HCT116 (cell line): ENCODE measurements around the gene RAB36. TPM values are rescaled to one million over a fixed set of nuclear protein-coding genes. Genes with fewer than 3 reads are reported as not detected.

Experiments
- ATAC-seq: fragments of 200-7000 bp; cut with Tn5 transposase; 2 replicates; pipeline ENCODE4 v1.9.1; 2020; ENCODE audit warnings: mild to moderate bottlenecking, moderate library complexity
- BruUV-seq: library from RNA; stranded (reverse); fragments of 400-500 nt; replicated peaks from 2 replicates; lab custom pipeline; 2021; lab: Mats Ljungman, UMichigan
- CTCF ChIA-PET: fragments of 300-600 bp; sonication (Branson Sonifier 250); formaldehyde crosslinking; loops from one replicate; lab custom pipeline; 2021; ENCODE audit warnings: antibody characterized with exemption; lab: Charles Lee
- POLR2A ChIA-PET: fragments of 300-600, 350-600 bp; sonication (Branson Sonifier 250); formaldehyde crosslinking; loops from one replicate; lab custom pipeline; 2021; ENCODE audit warnings: antibody characterized with exemption; lab: Charles Lee
- RAD21 ChIA-PET, 2 experiments: fragments of 300-600 bp; sonication (Branson Sonifier 250); formaldehyde crosslinking; loops; one replicate each; lab custom pipeline; 2023; ENCODE audit warnings: low total read pairs in 2 of 2; ENCODE audit not compliant: uncharacterized antibody in 2 of 2, unreplicated experiment in 2 of 2, low non-redundant PET in 1 of 2; lab: Charles Lee
- DNase-seq: peaks from one replicate; pipeline ENCODE4 v3.0.0-alpha.2; 2010; ENCODE audit warnings: low read depth, low spot score
- H2AFZ ChIP-seq: fragments of 200-600 bp; shearing (Covaris generic), sonication (generic); 2 replicates; pipeline ENCODE4 v1.6.1; 2017; ENCODE audit warnings: low read depth, mixed run types, mixed read lengths, antibody characterized with exemption, low read length; ENCODE audit not compliant: poor library complexity, severe bottlenecking
- H3K27ac ChIP-seq: 2 replicates; pipeline ENCODE4 v1.5.1; 2012; ENCODE audit warnings: low read depth, low read length
- H3K27me3 ChIP-seq: fragments of 200-600 bp; sonication (generic); 2 replicates; pipeline ENCODE4 v1.6.1; 2016; ENCODE audit warnings: mixed run types, low read length, mixed read lengths; ENCODE audit not compliant: insufficient read depth
- H3K36me3 ChIP-seq, 2 experiments: fragments of 200-500 bp in 1 of 2; fragments of 200-600 bp in 1 of 2; sonication (Bioruptor generic) in 1 of 2; sonication (generic) in 1 of 2; 2 replicates each; pipeline versions ENCODE4 v1.5.1 to v1.6.1; 2014 to 2016; ENCODE audit warnings: low read length in 2 of 2, inconsistent platforms in 1 of 2, mixed read lengths in 1 of 2, mixed run types in 1 of 2; ENCODE audit not compliant: insufficient read depth in 2 of 2, control insufficient read depth in 1 of 2
- H3K4me1 ChIP-seq, 2 experiments: fragments of 200-600 bp in 1 of 2; sonication (generic) in 1 of 2; 2 replicates each; pipeline versions ENCODE4 v1.5.1 to v1.6.1; 2012 to 2017; ENCODE audit warnings: low read length in 2 of 2, inconsistent platforms in 1 of 2, mild to moderate bottlenecking in 1 of 2, mixed read lengths in 1 of 2, mixed run types in 1 of 2, moderate library complexity in 1 of 2; ENCODE audit not compliant: insufficient read depth in 2 of 2, control insufficient read depth in 1 of 2
- H3K4me2 ChIP-seq: fragments of 200-600 bp; sonication (generic); 2 replicates; pipeline ENCODE4 v1.6.1; 2017; ENCODE audit warnings: mixed run types, low read length, mixed read lengths
- H3K4me3 ChIP-seq, 2 experiments: fragments of 200-600 bp in 1 of 2; sonication (generic) in 1 of 2; replicated peaks in 1 of 2; 2 replicates each; pipeline ENCODE4 v1.5.1; 2011 to 2016; ENCODE audit warnings: low read length in 2 of 2, control low read depth in 1 of 2, low read depth in 1 of 2, mild to moderate bottlenecking in 1 of 2, mixed read lengths in 1 of 2, mixed run types in 1 of 2
- H3K79me2 ChIP-seq: fragments of 200-600 bp; sonication (generic); 2 replicates; pipeline ENCODE4 v1.6.1; 2017; ENCODE audit warnings: mild to moderate bottlenecking, mixed run types, low read length, moderate library complexity, mixed read lengths; ENCODE audit not compliant: insufficient read depth
- H3K9ac ChIP-seq: fragments of 200-600 bp; sonication (generic); 2 replicates; pipeline ENCODE4 v1.6.1; 2016; ENCODE audit warnings: low read length, mixed read lengths
- H3K9me2 ChIP-seq: fragments of 200-600 bp; sonication (generic), shearing (Covaris generic); 2 replicates; pipeline ENCODE4 v1.6.1; 2017; ENCODE audit warnings: mixed run types, mild to moderate bottlenecking, moderate library complexity; ENCODE audit not compliant: insufficient read depth
- H3K9me3 ChIP-seq, 2 experiments: fragments of 200-500 bp in 1 of 2; fragments of 200-600 bp in 1 of 2; sonication (Bioruptor generic) in 1 of 2; sonication (generic) in 1 of 2; 2 replicates each; pipeline ENCODE4 v1.6.1; 2014 to 2017; ENCODE audit warnings: low read length in 2 of 2, mixed read lengths in 2 of 2, inconsistent platforms in 1 of 2, low read depth in 1 of 2, mild to moderate bottlenecking in 1 of 2, mixed run types in 1 of 2, moderate library complexity in 1 of 2; ENCODE audit not compliant: control insufficient read depth in 1 of 2, insufficient read depth in 1 of 2
- H4K20me1 ChIP-seq: fragments of 200-600 bp; sonication (generic), shearing (Covaris generic); 2 replicates; pipeline ENCODE4 v1.6.1; 2017; ENCODE audit warnings: mixed run types, mild to moderate bottlenecking, moderate library complexity; ENCODE audit not compliant: insufficient read depth
- CBX3 ChIP-seq: IDR thresholded peaks from 2 replicates; pipeline ENCODE4 v1.6.1; 2012; ENCODE audit warnings: low read depth
- CEBPB ChIP-seq: IDR thresholded peaks from 2 replicates; pipeline ENCODE4 v1.6.1; 2012; ENCODE audit warnings: low read depth
- EGR1 ChIP-seq: IDR thresholded peaks from 2 replicates; pipeline ENCODE4 v1.6.1; 2012; ENCODE audit warnings: low read depth
- EZH2phosphoT487 ChIP-seq: fragments of 200-600 bp; IDR thresholded peaks from 2 replicates; pipeline ENCODE4 v1.6.1; 2018; ENCODE audit warnings: antibody characterized with exemption, borderline replicate concordance
- FOSL1 ChIP-seq: IDR thresholded peaks from 2 replicates; pipeline ENCODE4 v1.6.1; 2012; ENCODE audit warnings: low read depth
- POLR2AphosphoS5 ChIP-seq: IDR thresholded peaks from 2 replicates; pipeline ENCODE4 v1.6.1; 2011; ENCODE audit warnings: mild to moderate bottlenecking, low read depth, low read length, moderate library complexity
- TCF7L2 ChIP-seq: IDR thresholded peaks from 2 replicates; pipeline ENCODE4 v1.7.0; 2011; ENCODE audit warnings: borderline replicate concordance, inconsistent platforms; ENCODE audit not compliant: insufficient read depth, insufficient read length; ENCODE audit errors: extremely low read depth
- YY1 ChIP-seq: IDR thresholded peaks from 2 replicates; pipeline ENCODE4 v1.6.1; 2011; ENCODE audit warnings: low read length, low read depth, moderate library complexity, mild to moderate bottlenecking; ENCODE audit not compliant: insufficient replicate concordance; ENCODE audit errors: extremely low read depth
- ZFX ChIP-seq: fragments of 450-650 bp; IDR thresholded peaks from 2 replicates; pipeline ENCODE4 v1.6.1; 2017
- intact Hi-C: fragments of 100-400 bp; cut with micrococcal nuclease; formaldehyde crosslinking; loops from 2 replicates; pipeline ENCODE4 v1.10.0; 2022
- total RNA-seq: library from RNA; stranded (reverse); gene quantifications from one replicate; pipeline ENCODE4 v1.2.1, GENCODE V29; 2021; ENCODE audit not compliant: unreplicated experiment
- TF ChIP-seq, protein P1 (sequence below): IDR thresholded peaks from 2 replicates; pipeline ENCODE4 v1.6.1; 2012
- TF ChIP-seq, protein P2 (sequence below), 3 experiments: fragments of 200-600 bp in 1 of 3; sonication (generic) in 1 of 3; IDR thresholded peaks in 2 of 3; conservative IDR thresholded peaks in 1 of 3; 2 replicates each; pipeline ENCODE4 v1.5.1; 2012 to 2017; ENCODE audit warnings: low read depth in 2 of 3, low read length in 2 of 3, antibody characterized with exemption in 1 of 3, borderline replicate concordance in 1 of 3, control low read depth in 1 of 3, mild to moderate bottlenecking in 1 of 3, mixed read lengths in 1 of 3, mixed run types in 1 of 3, moderate library complexity in 1 of 3; ENCODE audit not compliant: insufficient read depth in 1 of 3
- TF ChIP-seq, protein P3 (sequence below): IDR thresholded peaks from 2 replicates; pipeline ENCODE4 v1.6.1; 2012; ENCODE audit warnings: low read depth

RAB36 gene
- total RNA-seq, 1 experiment from 2014 or later: 6.1 TPM

DNA sequence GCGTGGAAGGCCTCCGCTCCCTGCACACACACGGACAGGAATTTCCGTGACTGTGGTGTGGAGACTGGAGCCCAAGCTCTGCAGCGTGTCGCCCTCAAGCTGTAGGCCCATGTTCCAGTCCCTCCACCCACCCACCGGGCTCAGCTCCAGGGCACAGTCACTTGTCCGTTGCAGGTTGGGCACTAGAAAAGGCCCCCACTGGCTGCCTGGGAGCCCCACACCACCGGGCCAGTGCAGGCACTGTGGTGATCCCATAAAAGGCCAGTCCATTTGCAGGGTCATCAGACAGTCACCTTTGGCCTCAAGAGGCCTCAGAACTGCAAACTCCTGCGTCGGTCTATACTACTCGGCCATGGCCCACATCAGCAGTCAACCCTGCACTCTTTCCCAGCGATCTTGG, 16.3 kb downstream of the RAB36 start:
- Histone ChIP-seq H3K9me3 (no peaks in the 10 kb centered on the region), H3K4me1 (no peaks in the 10 kb centered on the region), H3K4me2 (no peak overlapping the region), H3K9ac (no peak overlapping the region)
- no peak for ATAC-seq
- ChIA-PET RAD21 (no interaction called here), CTCF (no interaction called here)
- TF ChIP-seq YY1 (no peak), CEBPB (no peak), TCF7L2 (no peak), POLR2AphosphoS5 (no peak)
- TF ChIP-seq, protein P1, sequence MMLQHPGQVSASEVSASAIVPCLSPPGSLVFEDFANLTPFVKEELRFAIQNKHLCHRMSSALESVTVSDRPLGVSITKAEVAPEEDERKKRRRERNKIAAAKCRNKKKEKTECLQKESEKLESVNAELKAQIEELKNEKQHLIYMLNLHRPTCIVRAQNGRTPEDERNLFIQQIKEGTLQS: no peak
- TF ChIP-seq, all 23 proteins: peak for 0
- intact Hi-C loops: no loop called here
- no peaks in the 10 kb centered on the region for H3K27me3 ChIP-seq
- no peaks in the 10 kb centered on the region for H3K36me3 ChIP-seq
- POLR2A ChIA-PET: no interaction called here
- no peaks in the 10 kb centered on the region for H4K20me1 ChIP-seq
- no TSS peak for BruUV-seq
- H2AFZ ChIP-seq: no peak overlapping the region
- no peaks in the 10 kb centered on the region for H3K79me2 ChIP-seq
- no peak for DNase-seq
- H3K9me2 ChIP-seq: no peaks in the 10 kb centered on the region
- no peak overlapping the region for H3K27ac ChIP-seq
- H3K4me3 ChIP-seq: no peak overlapping the region

DNA sequence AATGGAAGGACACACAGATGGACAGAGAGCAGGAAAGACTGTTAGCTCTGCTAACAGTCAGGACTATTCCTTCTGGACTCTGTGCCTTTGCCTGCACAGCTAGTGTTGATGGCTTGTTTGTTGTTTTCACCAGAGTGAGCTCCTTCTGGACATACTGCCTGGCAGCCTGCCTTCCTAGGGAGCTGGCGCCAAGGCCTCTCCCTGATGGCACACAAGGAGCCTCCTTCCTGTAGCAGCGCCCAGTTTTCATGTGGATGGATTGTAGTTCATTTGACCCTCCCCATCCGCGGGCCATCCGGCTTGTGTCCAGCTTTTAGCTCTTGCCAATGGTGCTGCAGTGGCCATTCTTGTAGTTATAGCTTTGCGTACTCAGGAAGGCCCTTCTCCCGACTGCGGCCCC, 18.4 kb downstream of the RAB36 start:
- no peak overlapping the region for H2AFZ ChIP-seq
- no peak for ATAC-seq
- ChIA-PET POLR2A (no interaction called here), CTCF (interaction anchor here (0.7 kb wide), 1 partner anchor 11 kb away, joined by 3 read pairs; no protein-coding TSS in a partner anchor), RAD21 (no interaction called here)
- no peaks in the 10 kb centered on the region for H3K4me1 ChIP-seq
- intact Hi-C loops: no loop called here
- no peak for DNase-seq
- H3K79me2 ChIP-seq: no peaks in the 10 kb centered on the region
- H3K27me3 ChIP-seq: no peaks in the 10 kb centered on the region
- BruUV-seq: no TSS peak
- no peaks in the 10 kb centered on the region for H4K20me1 ChIP-seq
- no peaks in the 10 kb centered on the region for H3K9me2 ChIP-seq
- no peaks in the 10 kb centered on the region for H3K9me3 ChIP-seq
- H3K4me2 ChIP-seq: no peak overlapping the region
- no peak overlapping the region for H3K27ac ChIP-seq
- H3K4me3 ChIP-seq: no peak overlapping the region
- no peak overlapping the region for H3K9ac ChIP-seq
- TF ChIP-seq ZFX: no peak
- TF ChIP-seq, protein P2, sequence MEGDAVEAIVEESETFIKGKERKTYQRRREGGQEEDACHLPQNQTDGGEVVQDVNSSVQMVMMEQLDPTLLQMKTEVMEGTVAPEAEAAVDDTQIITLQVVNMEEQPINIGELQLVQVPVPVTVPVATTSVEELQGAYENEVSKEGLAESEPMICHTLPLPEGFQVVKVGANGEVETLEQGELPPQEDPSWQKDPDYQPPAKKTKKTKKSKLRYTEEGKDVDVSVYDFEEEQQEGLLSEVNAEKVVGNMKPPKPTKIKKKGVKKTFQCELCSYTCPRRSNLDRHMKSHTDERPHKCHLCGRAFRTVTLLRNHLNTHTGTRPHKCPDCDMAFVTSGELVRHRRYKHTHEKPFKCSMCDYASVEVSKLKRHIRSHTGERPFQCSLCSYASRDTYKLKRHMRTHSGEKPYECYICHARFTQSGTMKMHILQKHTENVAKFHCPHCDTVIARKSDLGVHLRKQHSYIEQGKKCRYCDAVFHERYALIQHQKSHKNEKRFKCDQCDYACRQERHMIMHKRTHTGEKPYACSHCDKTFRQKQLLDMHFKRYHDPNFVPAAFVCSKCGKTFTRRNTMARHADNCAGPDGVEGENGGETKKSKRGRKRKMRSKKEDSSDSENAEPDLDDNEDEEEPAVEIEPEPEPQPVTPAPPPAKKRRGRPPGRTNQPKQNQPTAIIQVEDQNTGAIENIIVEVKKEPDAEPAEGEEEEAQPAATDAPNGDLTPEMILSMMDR (IDR thresholded peaks at IDR 0.05 in 2 of 3, conservative IDR thresholded peaks at IDR 0.05 in 1 of 3; ENCODE audit: borderline replicate concordance in 1 of 3, insufficient read depth in 1 of 3, low read depth in 2 of 3, low read length in 2 of 3): no peak
- TF ChIP-seq FOSL1: no peak
- TF ChIP-seq EGR1: no peak
- no peak for TF ChIP-seq EZH2phosphoT487
- TF ChIP-seq CBX3: no peak
- TF ChIP-seq, protein P3, sequence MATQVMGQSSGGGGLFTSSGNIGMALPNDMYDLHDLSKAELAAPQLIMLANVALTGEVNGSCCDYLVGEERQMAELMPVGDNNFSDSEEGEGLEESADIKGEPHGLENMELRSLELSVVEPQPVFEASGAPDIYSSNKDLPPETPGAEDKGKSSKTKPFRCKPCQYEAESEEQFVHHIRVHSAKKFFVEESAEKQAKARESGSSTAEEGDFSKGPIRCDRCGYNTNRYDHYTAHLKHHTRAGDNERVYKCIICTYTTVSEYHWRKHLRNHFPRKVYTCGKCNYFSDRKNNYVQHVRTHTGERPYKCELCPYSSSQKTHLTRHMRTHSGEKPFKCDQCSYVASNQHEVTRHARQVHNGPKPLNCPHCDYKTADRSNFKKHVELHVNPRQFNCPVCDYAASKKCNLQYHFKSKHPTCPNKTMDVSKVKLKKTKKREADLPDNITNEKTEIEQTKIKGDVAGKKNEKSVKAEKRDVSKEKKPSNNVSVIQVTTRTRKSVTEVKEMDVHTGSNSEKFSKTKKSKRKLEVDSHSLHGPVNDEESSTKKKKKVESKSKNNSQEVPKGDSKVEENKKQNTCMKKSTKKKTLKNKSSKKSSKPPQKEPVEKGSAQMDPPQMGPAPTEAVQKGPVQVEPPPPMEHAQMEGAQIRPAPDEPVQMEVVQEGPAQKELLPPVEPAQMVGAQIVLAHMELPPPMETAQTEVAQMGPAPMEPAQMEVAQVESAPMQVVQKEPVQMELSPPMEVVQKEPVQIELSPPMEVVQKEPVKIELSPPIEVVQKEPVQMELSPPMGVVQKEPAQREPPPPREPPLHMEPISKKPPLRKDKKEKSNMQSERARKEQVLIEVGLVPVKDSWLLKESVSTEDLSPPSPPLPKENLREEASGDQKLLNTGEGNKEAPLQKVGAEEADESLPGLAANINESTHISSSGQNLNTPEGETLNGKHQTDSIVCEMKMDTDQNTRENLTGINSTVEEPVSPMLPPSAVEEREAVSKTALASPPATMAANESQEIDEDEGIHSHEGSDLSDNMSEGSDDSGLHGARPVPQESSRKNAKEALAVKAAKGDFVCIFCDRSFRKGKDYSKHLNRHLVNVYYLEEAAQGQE: no peak
- TF ChIP-seq, all 23 proteins: peak for 0
- no peaks in the 10 kb centered on the region for H3K36me3 ChIP-seq
